PFSK-1 (cell line): ENCODE measurements around the gene MYO10.

ENCODE experiments used
- POLR2AphosphoS5 ChIP-seq: IDR thresholded peaks from 2 replicates; pipeline ENCODE4 v1.6.1; 2012; ENCODE audit warnings: low read depth, mild to moderate bottlenecking, control low read depth, low read length, moderate library complexity
- TF ChIP-seq, protein P1 (sequence below), 2 experiments: IDR thresholded peaks; 2 replicates each; pipeline versions ENCODE4 v1.6.1 to v1.8.0; 2011 to 2012; ENCODE audit warnings: low read depth in 2 of 2, low read length in 2 of 2, control low read depth in 1 of 2, inconsistent platforms in 1 of 2, mild to moderate bottlenecking in 1 of 2, moderate library complexity in 1 of 2; ENCODE audit not compliant: insufficient read depth in 1 of 2

- TF ChIP-seq, protein P1, sequence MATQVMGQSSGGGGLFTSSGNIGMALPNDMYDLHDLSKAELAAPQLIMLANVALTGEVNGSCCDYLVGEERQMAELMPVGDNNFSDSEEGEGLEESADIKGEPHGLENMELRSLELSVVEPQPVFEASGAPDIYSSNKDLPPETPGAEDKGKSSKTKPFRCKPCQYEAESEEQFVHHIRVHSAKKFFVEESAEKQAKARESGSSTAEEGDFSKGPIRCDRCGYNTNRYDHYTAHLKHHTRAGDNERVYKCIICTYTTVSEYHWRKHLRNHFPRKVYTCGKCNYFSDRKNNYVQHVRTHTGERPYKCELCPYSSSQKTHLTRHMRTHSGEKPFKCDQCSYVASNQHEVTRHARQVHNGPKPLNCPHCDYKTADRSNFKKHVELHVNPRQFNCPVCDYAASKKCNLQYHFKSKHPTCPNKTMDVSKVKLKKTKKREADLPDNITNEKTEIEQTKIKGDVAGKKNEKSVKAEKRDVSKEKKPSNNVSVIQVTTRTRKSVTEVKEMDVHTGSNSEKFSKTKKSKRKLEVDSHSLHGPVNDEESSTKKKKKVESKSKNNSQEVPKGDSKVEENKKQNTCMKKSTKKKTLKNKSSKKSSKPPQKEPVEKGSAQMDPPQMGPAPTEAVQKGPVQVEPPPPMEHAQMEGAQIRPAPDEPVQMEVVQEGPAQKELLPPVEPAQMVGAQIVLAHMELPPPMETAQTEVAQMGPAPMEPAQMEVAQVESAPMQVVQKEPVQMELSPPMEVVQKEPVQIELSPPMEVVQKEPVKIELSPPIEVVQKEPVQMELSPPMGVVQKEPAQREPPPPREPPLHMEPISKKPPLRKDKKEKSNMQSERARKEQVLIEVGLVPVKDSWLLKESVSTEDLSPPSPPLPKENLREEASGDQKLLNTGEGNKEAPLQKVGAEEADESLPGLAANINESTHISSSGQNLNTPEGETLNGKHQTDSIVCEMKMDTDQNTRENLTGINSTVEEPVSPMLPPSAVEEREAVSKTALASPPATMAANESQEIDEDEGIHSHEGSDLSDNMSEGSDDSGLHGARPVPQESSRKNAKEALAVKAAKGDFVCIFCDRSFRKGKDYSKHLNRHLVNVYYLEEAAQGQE (IDR thresholded peaks at IDR 0.05; ENCODE audit: insufficient read depth in 1 of 2, low read depth in 2 of 2, low read length in 2 of 2) = no peak
- TF ChIP-seq POLR2AphosphoS5 = no peak
Observed at GRCh38 chr5:16805486-16805885, 130.6 kb downstream of the MYO10 start.
